IMR-90 (cell line): ENCODE data around the gene OR9A2. TPM values are rescaled to one million over a fixed set of nuclear protein-coding genes. Genes with fewer than 3 reads are reported as not detected.

Source experiments
- ATAC-seq: fragments of 200-7000 bp; cut with Tn5 transposase; 2 replicates; pipeline ENCODE4 v1.9.1; 2020; ENCODE audit warnings: low read depth, mild to moderate bottlenecking, moderate library complexity
- BruUV-seq: library from RNA; stranded (reverse); fragments of 400-500 nt; replicated peaks from 2 replicates; lab custom pipeline; 2021; lab: Mats Ljungman, UMichigan
- CTCF ChIA-PET: fragments of 300-600 bp; formaldehyde crosslinking; extraction: SDS; loops from one replicate; lab custom pipeline; 2021; ENCODE audit warnings: antibody characterized with exemption; lab: Yijun Ruan, JAX
- POLR2A ChIA-PET: fragments of 300-600 bp; sonication (Branson Sonifier 250); formaldehyde crosslinking; loops from one replicate; lab custom pipeline; 2022; ENCODE audit warnings: antibody characterized with exemption; ENCODE audit not compliant: unreplicated experiment; lab: Charles Lee
- DNase-seq: peaks from one replicate; pipeline ENCODE4 v3.0.0; 2013
- H2AFZ ChIP-seq: replicated peaks from 2 replicates; pipeline ENCODE3; 2013; ENCODE audit warnings: low read length, mild to moderate bottlenecking; ENCODE audit not compliant: poor library complexity
- H2AK5ac ChIP-seq: 2 replicates; pipeline ENCODE4 v1.6.1; 2013; ENCODE audit warnings: low read depth, low read length, inconsistent platforms
- H2AK9ac ChIP-seq: replicated peaks from 2 replicates; pipeline ENCODE3; 2013; ENCODE audit warnings: mild to moderate bottlenecking, low read depth, low read length, moderate library complexity; ENCODE audit not compliant: poor library complexity
- H2BK120ac ChIP-seq: 2 replicates; pipeline ENCODE4 v1.6.1; 2013; ENCODE audit warnings: low read depth, low read length, inconsistent platforms
- H2BK15ac ChIP-seq: 3 replicates; pipeline ENCODE4 v1.6.1; 2013; ENCODE audit warnings: low read depth, low read length, inconsistent platforms
- H2BK20ac ChIP-seq: 2 replicates; pipeline ENCODE4 v1.6.1; 2013; ENCODE audit warnings: low read depth, mild to moderate bottlenecking, inconsistent platforms, low read length, moderate library complexity
- H2BK5ac ChIP-seq: 2 replicates; pipeline ENCODE4 v1.6.1; 2013; ENCODE audit warnings: mild to moderate bottlenecking, low read depth, low read length, inconsistent platforms; ENCODE audit not compliant: poor library complexity, severe bottlenecking
- H3K14ac ChIP-seq: replicated peaks from 2 replicates; pipeline ENCODE4 v1.6.1; 2013; ENCODE audit warnings: low read depth, low read length, inconsistent platforms
- H3K18ac ChIP-seq: 2 replicates; pipeline ENCODE4 v1.6.1; 2013; ENCODE audit warnings: low read depth, low read length, control low read depth
- H3K23ac ChIP-seq: 2 replicates; pipeline ENCODE4 v1.6.1; 2013; ENCODE audit warnings: low read depth, low read length, inconsistent platforms
- H3K27ac ChIP-seq: 2 replicates; pipeline ENCODE4 v1.5.1; 2013; ENCODE audit warnings: mild to moderate bottlenecking, control low read depth, low read length; ENCODE audit not compliant: insufficient read depth
- H3K27me3 ChIP-seq: 2 replicates; pipeline ENCODE4 v1.6.1; 2013; ENCODE audit warnings: low read length; ENCODE audit not compliant: control insufficient read depth, insufficient read depth
- H3K36me3 ChIP-seq: 2 replicates; pipeline ENCODE4 v1.6.1; 2013; ENCODE audit warnings: low read length, mixed read lengths; ENCODE audit not compliant: control insufficient read depth, insufficient read depth
- H3K4ac ChIP-seq: 2 replicates; pipeline ENCODE4 v1.6.1; 2013; ENCODE audit warnings: low read depth, low read length, inconsistent platforms
- H3K4me1 ChIP-seq: 2 replicates; pipeline ENCODE4 v1.6.1; 2013; ENCODE audit warnings: low read length, mixed read lengths; ENCODE audit not compliant: control insufficient read depth, insufficient read depth
- H3K4me2 ChIP-seq: 2 replicates; pipeline ENCODE4 v1.6.1; 2013; ENCODE audit warnings: low read depth, mild to moderate bottlenecking, control low read depth, low read length, moderate library complexity
- H3K4me3 ChIP-seq: 2 replicates; pipeline ENCODE4 v1.5.1; 2013; ENCODE audit warnings: low read depth, mild to moderate bottlenecking, control low read depth, low read length, moderate library complexity; ENCODE audit not compliant: insufficient read depth
- H3K56ac ChIP-seq: 2 replicates; pipeline ENCODE4 v1.6.1; 2013; ENCODE audit warnings: low read length, inconsistent platforms; ENCODE audit not compliant: insufficient read depth; ENCODE audit errors: extremely low read depth
- H3K79me1 ChIP-seq, 2 experiments: 2 replicates each; pipeline ENCODE4 v1.6.1; 2013; ENCODE audit warnings: low read length in 2 of 2, inconsistent platforms in 1 of 2, low read depth in 1 of 2
- H3K9ac ChIP-seq: 2 replicates; pipeline ENCODE4 v1.6.1; 2013; ENCODE audit warnings: low read depth, low read length, control low read depth
- H3K9me1 ChIP-seq: 2 replicates; pipeline ENCODE4 v1.6.1; 2013; ENCODE audit warnings: low read length, inconsistent platforms; ENCODE audit not compliant: insufficient read depth
- H3K9me3 ChIP-seq: 2 replicates; pipeline ENCODE4 v1.6.1; 2013; ENCODE audit warnings: low read length; ENCODE audit not compliant: control insufficient read depth, insufficient read depth
- H4K20me1 ChIP-seq: 2 replicates; pipeline ENCODE4 v1.6.1; 2013; ENCODE audit warnings: low read length, inconsistent platforms; ENCODE audit not compliant: insufficient read depth
- H4K5ac ChIP-seq: 2 replicates; pipeline ENCODE4 v1.6.1; 2013; ENCODE audit warnings: mild to moderate bottlenecking, low read depth, low read length, control low read depth
- H4K8ac ChIP-seq, 2 experiments: 2 replicates each; pipeline ENCODE4 v1.6.1; 2013; ENCODE audit warnings: low read depth in 2 of 2, low read length in 2 of 2, control low read depth in 1 of 2, inconsistent platforms in 1 of 2
- H4K91ac ChIP-seq: 2 replicates; pipeline ENCODE4 v1.6.1; 2013; ENCODE audit warnings: low read depth, low read length, inconsistent platforms; ENCODE audit not compliant: insufficient read depth
- BHLHE40 ChIP-seq: fragments of 150-350 bp; IDR thresholded peaks from 2 replicates; pipeline ENCODE4 v1.6.1; 2016; ENCODE audit warnings: mild to moderate bottlenecking, low read depth, low read length
- CEBPB ChIP-seq: IDR thresholded peaks from 2 replicates; pipeline ENCODE4 v1.6.1; 2012; ENCODE audit warnings: low read depth, low read length, improper control_type of control experiment
- CTCF ChIP-seq: conservative IDR thresholded peaks from 2 replicates; pipeline ENCODE4 v1.5.1; 2012; ENCODE audit warnings: mild to moderate bottlenecking, low read depth, low read length, improper control_type of control experiment
- ELK1 ChIP-seq: fragments of 150-350 bp; IDR thresholded peaks from 2 replicates; pipeline ENCODE4 v1.6.1; 2016; ENCODE audit warnings: low read depth, mild to moderate bottlenecking, low read length, moderate library complexity, borderline replicate concordance
- FOS ChIP-seq: fragments of 150-350 bp; IDR thresholded peaks from 2 replicates; pipeline ENCODE4 v1.6.1; 2016; ENCODE audit warnings: low read depth, low read length
- MAFK ChIP-seq: IDR thresholded peaks from 2 replicates; pipeline ENCODE4 v1.6.1; 2012; ENCODE audit warnings: low read depth, low read length, improper control_type of control experiment
- MAZ ChIP-seq: IDR thresholded peaks from 2 replicates; pipeline ENCODE4 v1.6.1; 2012; ENCODE audit warnings: low read depth, mild to moderate bottlenecking, low read length, improper control_type of control experiment, moderate library complexity, borderline replicate concordance
- MXI1 ChIP-seq: IDR thresholded peaks from 2 replicates; pipeline ENCODE4 v1.6.1; 2012; ENCODE audit warnings: low read depth, mild to moderate bottlenecking, low read length, moderate library complexity, borderline replicate concordance
- NFE2L2 ChIP-seq: fragments of 150-350 bp; IDR thresholded peaks from 2 replicates; pipeline ENCODE4 v1.6.1; 2016; ENCODE audit warnings: low read depth, mild to moderate bottlenecking, low read length
- POLR2A ChIP-seq: IDR thresholded peaks from 2 replicates; pipeline ENCODE4 v1.6.1; 2012; ENCODE audit warnings: mild to moderate bottlenecking, low read depth, low read length
- RAD21 ChIP-seq: IDR thresholded peaks from 2 replicates; pipeline ENCODE4 v1.6.1; 2012; ENCODE audit warnings: low read length, improper control_type of control experiment
- RCOR1 ChIP-seq: IDR thresholded peaks from 2 replicates; pipeline ENCODE4 v1.6.1; 2012; ENCODE audit warnings: mild to moderate bottlenecking, low read length, improper control_type of control experiment; ENCODE audit not compliant: insufficient replicate concordance
- RFX5 ChIP-seq: IDR thresholded peaks from 2 replicates; pipeline ENCODE4 v1.8.0; 2012; ENCODE audit warnings: low read depth, mild to moderate bottlenecking, low read length, moderate library complexity
- SMC3 ChIP-seq: fragments of 150-350 bp; IDR thresholded peaks from 2 replicates; pipeline ENCODE4 v1.6.1; 2016; ENCODE audit warnings: low read depth, mild to moderate bottlenecking, antibody characterized with exemption, low read length, moderate library complexity
- dilution Hi-C: fragments of 300-500 bp; cut with HindIII; formaldehyde crosslinking; loops from one replicate; pipeline ENCODE4 v1.14.3; 2018; ENCODE audit warnings: low sequenced_read_pairs; ENCODE audit not compliant: unreplicated experiment
- in situ Hi-C: fragments of 300-500 bp; cut with MboI; formaldehyde crosslinking; loops from 3 replicates; pipeline ENCODE4 v1.14.3; 2019; ENCODE audit warnings: low sequenced_read_pairs, inconsistent platforms, mixed read lengths
- intact Hi-C: fragments of 100-400 bp; cut with micrococcal nuclease; formaldehyde crosslinking; loops from 2 replicates; pipeline ENCODE4 v1.10.0; 2022
- polyA plus RNA-seq, 3 experiments: library from polyadenylated mRNA; depleted of rRNA; stranded (reverse); fragments of >200 nt; gene quantifications; 2 replicates each; pipeline ENCODE4 v1.2.3, GENCODE V29; 2012; ENCODE audit warnings: low replicate concordance in 1 of 3
- total RNA-seq: library from RNA; depleted of rRNA; stranded (reverse); fragments of >200 nt; gene quantifications from 2 replicates; pipeline ENCODE4 v1.2.3, GENCODE V29; 2012
- TF ChIP-seq, protein P1 (sequence below): fragments of 150-350 bp; IDR thresholded peaks from 2 replicates; pipeline ENCODE4 v1.6.1; 2017; ENCODE audit warnings: mild to moderate bottlenecking, antibody characterized with exemption, low read length, low read depth

OR9A2 gene
- total and polyA plus RNA-seq, 2 of the 4 experiments (the other 2 are of a cell fraction) = not detected

DNA sequence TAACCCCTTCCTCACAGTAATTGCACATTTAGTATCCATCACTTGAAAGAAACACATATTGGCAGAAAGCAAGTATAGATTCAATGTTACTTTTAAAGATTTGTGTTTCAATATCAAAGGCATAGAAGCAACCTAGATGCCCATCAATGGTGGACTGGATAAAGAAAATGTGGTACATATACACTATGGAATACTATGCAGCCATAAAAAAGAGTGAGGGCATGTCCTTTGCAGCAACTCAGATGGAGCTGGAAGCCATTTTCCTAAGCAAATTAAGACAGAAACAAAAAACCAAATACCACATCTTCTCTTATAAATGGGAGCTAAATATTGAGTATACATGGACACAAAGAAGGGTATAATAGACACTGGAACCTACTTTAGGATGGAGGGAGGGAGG lies 28.8 kb upstream of the OR9A2 start:
- Histone ChIP-seq H3K4me3 (no peak overlapping the region), H2AFZ (no peak overlapping the region), H2AK5ac (no peak overlapping the region), H4K91ac (no peak overlapping the region), H3K27me3 (no peaks in the 10 kb centered on the region), H3K9me1 (no peaks in the 10 kb centered on the region), H2BK5ac (no peak overlapping the region), H3K14ac (no peak overlapping the region), H4K8ac (no peak overlapping the region), H3K56ac (no peak overlapping the region), H4K5ac (no peak overlapping the region), H2AK9ac (no peak overlapping the region), H3K9me3 (peaks cover 9% of the 10 kb centered on the region; the same call in 1 of the 2 replicates), H3K23ac (no peak overlapping the region), H3K36me3 (no peaks in the 10 kb centered on the region), H4K20me1 (no peaks in the 10 kb centered on the region), H3K4me2 (no peak overlapping the region), H3K9ac (no peak overlapping the region), H2BK120ac (no peak overlapping the region), H2BK15ac (no peak overlapping the region), H3K4me1 (no peaks in the 10 kb centered on the region), H3K27ac (no peak overlapping the region), H3K18ac (no peak overlapping the region), H3K4ac (no peak overlapping the region), H3K79me1 (no peaks in the 10 kb centered on the region), H2BK20ac (no peak overlapping the region)
- in situ Hi-C loops (no loop called here), dilution Hi-C loops (no loop called here), intact Hi-C loops (no loop called here)
- no TSS peak for BruUV-seq
- DNase-seq (no peak), ATAC-seq (no peak)
- TF ChIP-seq RAD21 (no peak), BHLHE40 (no peak), POLR2A (no peak), ELK1 (no peak), NFE2L2 (no peak), SMC3 (no peak), CEBPB (no peak), MXI1 (no peak), FOS (no peak), CTCF (no peak), RCOR1 (no peak), MAFK (no peak), RFX5 (no peak), MAZ (no peak)
- TF ChIP-seq, protein P1, sequence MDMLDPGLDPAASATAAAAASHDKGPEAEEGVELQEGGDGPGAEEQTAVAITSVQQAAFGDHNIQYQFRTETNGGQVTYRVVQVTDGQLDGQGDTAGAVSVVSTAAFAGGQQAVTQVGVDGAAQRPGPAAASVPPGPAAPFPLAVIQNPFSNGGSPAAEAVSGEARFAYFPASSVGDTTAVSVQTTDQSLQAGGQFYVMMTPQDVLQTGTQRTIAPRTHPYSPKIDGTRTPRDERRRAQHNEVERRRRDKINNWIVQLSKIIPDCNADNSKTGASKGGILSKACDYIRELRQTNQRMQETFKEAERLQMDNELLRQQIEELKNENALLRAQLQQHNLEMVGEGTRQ = no peak
- CTCF ChIA-PET = no interaction called here
- POLR2A ChIA-PET = no interaction called here
